Measurements from ENCODE around the gene PTPRE. TPM values are rescaled to one million over a fixed set of nuclear protein-coding genes. Genes with fewer than 3 reads are reported as not detected.

PTPRE gene
- total RNA-seq, 1 donor from 2014 or later: 0.21 TPM

DNA sequence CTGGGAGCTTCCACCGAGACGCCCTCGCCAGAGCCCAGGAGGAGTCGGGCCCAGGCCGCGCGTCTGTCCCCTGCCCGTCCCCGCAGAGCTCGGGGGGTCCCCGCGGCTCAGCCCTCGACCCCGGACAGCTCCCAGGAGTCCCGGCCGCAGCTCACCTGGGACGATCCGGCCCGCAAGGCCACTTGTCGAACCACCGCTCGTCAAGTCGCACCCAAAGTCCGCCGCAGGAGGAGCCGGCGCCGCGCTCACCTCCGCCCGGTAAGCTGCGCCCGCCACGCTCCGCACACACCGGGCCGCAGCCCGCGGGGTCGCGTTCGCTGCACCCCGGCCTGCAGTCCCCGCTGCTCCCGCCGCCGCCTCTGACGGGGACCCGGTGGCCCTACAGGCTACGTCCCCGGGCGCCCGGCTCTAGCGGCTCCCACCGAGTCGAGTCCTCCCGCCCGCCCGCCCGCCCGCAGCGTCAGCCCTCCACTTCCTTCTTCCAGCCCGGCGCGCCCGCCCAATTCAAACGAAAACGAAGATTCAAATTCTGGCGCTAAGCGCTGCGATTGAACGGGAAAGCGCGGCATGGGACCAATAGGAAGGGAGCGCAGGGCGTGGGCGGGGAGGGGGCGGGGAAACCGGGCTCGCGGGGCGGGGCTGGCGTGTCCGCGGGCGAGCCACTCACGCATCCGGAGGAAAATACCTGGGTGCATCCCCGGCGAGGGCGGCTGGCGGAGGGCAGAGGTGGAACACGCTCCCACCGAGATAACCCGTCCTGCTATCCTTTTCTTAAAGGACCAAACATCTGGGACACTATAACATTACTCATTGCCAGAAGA is 219.3 kb downstream of the PTPRE start, which contains the start of gene MKI67:
TSS of gene MKI67 (minus strand) at position 480 of the 821 bp plus-strand sequence. CDS start 756 bp downstream, outside the sequence.
- Histone ChIP-seq H3K27ac (no peak within 1 kb of the TSS), H3K9ac (peak within 1 kb of the TSS; percentile 45), H3K4me2 (peak within 1 kb of the TSS; percentile 99), H3K79me2 (ENCODE audit: low read depth) (peaks cover 48% of the 10 kb centered on the region), H3F3A (ENCODE audit: low read depth) (peaks cover 6% of the 10 kb centered on the region), H3K4me1 (peaks cover 31% of the 10 kb centered on the region), H3K36me3 (peaks cover 20% of the 10 kb centered on the region), H4K20me1 (ENCODE audit: low read depth) (peaks cover 40% of the 10 kb centered on the region), H3K9me3 (ENCODE audit: low read depth) (no peaks in the 10 kb centered on the region), H2AFZ (replicated peaks) (peak within 1 kb of the TSS; percentile 45), H3K27me3 (peaks cover 8% of the 10 kb centered on the region), H3K4me3 (peak within 1 kb of the TSS; percentile 91)
- H3K4me3 Mint-ChIP-seq: peak within 1 kb of the TSS; percentile 94
- peaks cover 2% of the 10 kb centered on the region for H3K27me3 Mint-ChIP-seq (ENCODE audit: insufficient read depth, low read depth)
- peak within 1 kb of the TSS; percentile 72 for H3K27ac Mint-ChIP-seq
- peaks cover 34% of the 10 kb centered on the region for H3K4me1 Mint-ChIP-seq
- H3K36me3 Mint-ChIP-seq: peaks cover 28% of the 10 kb centered on the region
- no peaks in the 10 kb centered on the region for H3K9me3 Mint-ChIP-seq
- TF ChIP-seq EZH2 (IDR thresholded peaks at IDR 0.05) (peak; percentile 34), EZH2phosphoT487 (IDR thresholded peaks at IDR 0.05) (no peak)
- TF ChIP-seq, protein P1, sequence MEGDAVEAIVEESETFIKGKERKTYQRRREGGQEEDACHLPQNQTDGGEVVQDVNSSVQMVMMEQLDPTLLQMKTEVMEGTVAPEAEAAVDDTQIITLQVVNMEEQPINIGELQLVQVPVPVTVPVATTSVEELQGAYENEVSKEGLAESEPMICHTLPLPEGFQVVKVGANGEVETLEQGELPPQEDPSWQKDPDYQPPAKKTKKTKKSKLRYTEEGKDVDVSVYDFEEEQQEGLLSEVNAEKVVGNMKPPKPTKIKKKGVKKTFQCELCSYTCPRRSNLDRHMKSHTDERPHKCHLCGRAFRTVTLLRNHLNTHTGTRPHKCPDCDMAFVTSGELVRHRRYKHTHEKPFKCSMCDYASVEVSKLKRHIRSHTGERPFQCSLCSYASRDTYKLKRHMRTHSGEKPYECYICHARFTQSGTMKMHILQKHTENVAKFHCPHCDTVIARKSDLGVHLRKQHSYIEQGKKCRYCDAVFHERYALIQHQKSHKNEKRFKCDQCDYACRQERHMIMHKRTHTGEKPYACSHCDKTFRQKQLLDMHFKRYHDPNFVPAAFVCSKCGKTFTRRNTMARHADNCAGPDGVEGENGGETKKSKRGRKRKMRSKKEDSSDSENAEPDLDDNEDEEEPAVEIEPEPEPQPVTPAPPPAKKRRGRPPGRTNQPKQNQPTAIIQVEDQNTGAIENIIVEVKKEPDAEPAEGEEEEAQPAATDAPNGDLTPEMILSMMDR (IDR thresholded peaks at IDR 0.05): no peak
- DNase-seq (ENCODE audit: low spot score): peak; percentile 95

GRCh38 chr10:128128582-128128981 is 221.7 kb downstream of the PTPRE start:
- H3K4me3 ChIP-seq: no peak overlapping the region
- no peak overlapping the region for H3K27ac ChIP-seq
- H3K36me3 Mint-ChIP-seq: peaks cover 8% of the 10 kb centered on the region
- peaks cover 8% of the 10 kb centered on the region for H3K27me3 ChIP-seq
- peaks cover 23% of the 10 kb centered on the region for H3K4me1 ChIP-seq
- H3K27ac Mint-ChIP-seq: no peak overlapping the region
- H3K9me3 Mint-ChIP-seq: no peaks in the 10 kb centered on the region
- peaks cover 18% of the 10 kb centered on the region for H4K20me1 ChIP-seq (ENCODE audit: low read depth)
- no peaks in the 10 kb centered on the region for H3K9me3 ChIP-seq (ENCODE audit: low read depth)
- no peak overlapping the region for H3K9ac ChIP-seq
- no peak overlapping the region for H3K4me2 ChIP-seq
- peaks cover under 1% of the 10 kb centered on the region for H3K36me3 ChIP-seq
- TF ChIP-seq, protein P1 (IDR thresholded peaks at IDR 0.05): no peak
- TF ChIP-seq EZH2 (IDR thresholded peaks at IDR 0.05) (no peak), EZH2phosphoT487 (IDR thresholded peaks at IDR 0.05) (no peak)
- H3K79me2 ChIP-seq (ENCODE audit: low read depth): peaks cover 25% of the 10 kb centered on the region
- H2AFZ ChIP-seq (replicated peaks): no peak overlapping the region
- DNase-seq (ENCODE audit: low spot score): no peak
- H3K27me3 Mint-ChIP-seq (ENCODE audit: insufficient read depth, low read depth): peaks cover 4% of the 10 kb centered on the region
- no peaks in the 10 kb centered on the region for H3F3A ChIP-seq (ENCODE audit: low read depth)
- H3K4me3 Mint-ChIP-seq: no peak overlapping the region
- peaks cover 23% of the 10 kb centered on the region for H3K4me1 Mint-ChIP-seq

GRCh38 chr10:128130051-128130450 is 223.1 kb downstream of the PTPRE start:
- H4K20me1 ChIP-seq (ENCODE audit: low read depth): peaks cover 4% of the 10 kb centered on the region
- Mint-ChIP-seq H3K27me3 (ENCODE audit: insufficient read depth, low read depth) (peaks cover 2% of the 10 kb centered on the region), H3K4me1 (peaks cover 8% of the 10 kb centered on the region), H3K27ac (no peak overlapping the region), H3K4me3 (no peak overlapping the region), H3K36me3 (no peaks in the 10 kb centered on the region), H3K9me3 (no peaks in the 10 kb centered on the region)
- no peak overlapping the region for H3K4me3 ChIP-seq
- no peaks in the 10 kb centered on the region for H3K36me3 ChIP-seq
- DNase-seq (ENCODE audit: low spot score): no peak
- peaks cover 8% of the 10 kb centered on the region for H3K27me3 ChIP-seq
- no peak overlapping the region for H3K9ac ChIP-seq
- H3K9me3 ChIP-seq (ENCODE audit: low read depth): no peaks in the 10 kb centered on the region
- no peaks in the 10 kb centered on the region for H3F3A ChIP-seq (ENCODE audit: low read depth)
- no peak for TF ChIP-seq EZH2phosphoT487 (IDR thresholded peaks at IDR 0.05)
- TF ChIP-seq, protein P1 (IDR thresholded peaks at IDR 0.05): no peak
- no peak for TF ChIP-seq EZH2 (IDR thresholded peaks at IDR 0.05)
- no peak overlapping the region for H2AFZ ChIP-seq (replicated peaks)
- H3K4me1 ChIP-seq: peaks cover 8% of the 10 kb centered on the region
- peaks cover 11% of the 10 kb centered on the region for H3K79me2 ChIP-seq (ENCODE audit: low read depth)
- H3K4me2 ChIP-seq: no peak overlapping the region
- H3K27ac ChIP-seq: no peak overlapping the region

Other genes starting within 250 kb of the PTPRE start
- gene FOXI2, start 169.9 kb upstream of the PTPRE start, total RNA-seq (ENCODE audit: low replicate concordance): not detected in 2 replicates
- gene CLRN3, start 14.2 kb upstream of the PTPRE start, total RNA-seq (ENCODE audit: low replicate concordance): 0.12 TPM in 1 of 2 replicates, not detected in the other
- 65.8 and 71.3 TPM in 2 replicates for gene MKI67, start 219.3 kb downstream of the PTPRE start, total RNA-seq (ENCODE audit: low replicate concordance)

Data from neural progenitor cell (in vitro differentiated cells).